Measurements from ENCODE around the gene PGBD5.

DNA sequence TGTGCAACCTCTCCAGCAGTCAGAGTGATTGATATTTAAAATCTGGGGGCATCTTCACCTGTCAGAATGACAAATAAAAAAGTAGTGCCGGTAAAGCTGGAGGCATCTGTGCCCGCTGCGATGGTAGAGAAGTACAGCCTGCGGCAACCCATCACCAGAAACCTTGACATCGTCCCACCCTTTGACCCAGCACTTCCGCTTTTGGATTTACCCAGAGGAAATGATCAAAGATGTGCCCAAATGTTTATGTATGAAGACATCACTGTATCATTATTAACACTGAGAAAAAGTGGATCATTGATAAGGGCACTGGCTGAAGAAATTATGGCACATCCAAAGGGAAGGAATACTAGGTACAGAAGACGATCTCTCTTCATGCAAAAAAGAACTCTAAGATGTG lies 96.0 kb downstream of the PGBD5 start:
- TF ChIP-seq POLR2AphosphoS5 (IDR thresholded peaks at IDR 0.05; ENCODE audit: borderline replicate concordance, low read depth, low read length), result no peak
- no peak for TF ChIP-seq EZH2 (IDR thresholded peaks at IDR 0.05)
